HG02588 (cell line): ENCODE data around the gene ROR1.

Source experiments
- ATAC-seq: cut with Tn5 transposase; IDR thresholded peaks from one replicate; pipeline ENCODE4 v1.9.1; 2021; ENCODE audit warnings: mild to moderate bottlenecking, moderate library complexity; ENCODE audit not compliant: unreplicated experiment

Gene ROR1

DNA sequence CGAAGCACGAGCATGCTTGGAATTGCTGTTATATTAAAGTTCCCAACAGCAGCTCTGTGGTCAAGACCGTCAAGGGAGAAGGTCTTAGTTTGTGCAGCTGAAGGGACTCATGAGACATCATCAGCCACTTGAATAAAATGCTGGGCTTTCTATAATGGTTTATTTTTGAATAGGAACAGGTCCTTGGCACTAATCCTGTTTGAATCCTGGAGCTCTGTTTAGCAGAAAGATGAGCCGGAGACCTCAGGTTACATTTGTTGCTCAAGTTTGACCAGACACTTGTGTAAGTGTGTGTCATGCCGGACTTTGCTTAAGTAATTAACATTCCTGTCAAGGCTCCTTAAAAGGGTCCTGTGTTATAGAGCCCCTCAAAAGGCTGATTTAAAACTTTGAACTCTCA, 186.5 kb downstream of the ROR1 start:
- ATAC-seq: no peak

DNA sequence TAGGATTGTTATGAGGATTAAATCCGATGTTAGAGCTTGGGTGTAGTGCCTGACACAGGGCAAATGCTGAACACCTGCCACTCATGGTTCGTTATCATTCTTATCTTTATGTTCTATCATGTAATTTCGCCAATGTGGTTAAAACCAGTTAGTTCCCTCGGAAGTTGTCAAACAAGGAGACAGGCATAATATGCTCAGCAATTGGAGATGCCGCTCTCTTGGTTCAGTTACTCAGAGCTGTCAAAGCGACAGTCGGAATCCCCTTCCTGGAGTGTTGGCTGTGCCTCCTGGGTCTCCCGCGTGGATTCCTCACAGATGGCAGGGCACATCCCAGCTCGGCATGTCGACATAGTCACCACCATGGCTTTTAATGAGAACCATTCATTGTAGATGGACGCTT, 192.2 kb downstream of the ROR1 start:
- ATAC-seq: no peak

DNA sequence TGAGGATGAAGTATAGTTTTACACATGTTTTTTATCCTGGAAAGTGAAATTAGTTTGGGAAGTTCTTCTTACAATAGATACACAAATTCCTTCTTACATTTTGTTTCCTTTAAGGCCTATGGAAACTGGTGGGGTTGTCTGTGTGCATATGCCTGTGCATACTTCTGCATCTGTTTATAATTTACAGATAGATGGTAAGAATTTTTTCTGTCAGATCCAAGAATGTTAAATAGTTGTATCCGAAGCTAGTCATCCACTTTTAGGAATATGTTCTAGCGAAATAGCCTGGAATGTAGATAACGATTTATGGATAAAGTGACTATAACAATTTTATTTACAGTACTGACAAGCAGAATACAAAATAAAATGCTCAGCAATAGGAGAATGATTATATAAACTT, 194.1 kb downstream of the ROR1 start:
- no peak for ATAC-seq

DNA sequence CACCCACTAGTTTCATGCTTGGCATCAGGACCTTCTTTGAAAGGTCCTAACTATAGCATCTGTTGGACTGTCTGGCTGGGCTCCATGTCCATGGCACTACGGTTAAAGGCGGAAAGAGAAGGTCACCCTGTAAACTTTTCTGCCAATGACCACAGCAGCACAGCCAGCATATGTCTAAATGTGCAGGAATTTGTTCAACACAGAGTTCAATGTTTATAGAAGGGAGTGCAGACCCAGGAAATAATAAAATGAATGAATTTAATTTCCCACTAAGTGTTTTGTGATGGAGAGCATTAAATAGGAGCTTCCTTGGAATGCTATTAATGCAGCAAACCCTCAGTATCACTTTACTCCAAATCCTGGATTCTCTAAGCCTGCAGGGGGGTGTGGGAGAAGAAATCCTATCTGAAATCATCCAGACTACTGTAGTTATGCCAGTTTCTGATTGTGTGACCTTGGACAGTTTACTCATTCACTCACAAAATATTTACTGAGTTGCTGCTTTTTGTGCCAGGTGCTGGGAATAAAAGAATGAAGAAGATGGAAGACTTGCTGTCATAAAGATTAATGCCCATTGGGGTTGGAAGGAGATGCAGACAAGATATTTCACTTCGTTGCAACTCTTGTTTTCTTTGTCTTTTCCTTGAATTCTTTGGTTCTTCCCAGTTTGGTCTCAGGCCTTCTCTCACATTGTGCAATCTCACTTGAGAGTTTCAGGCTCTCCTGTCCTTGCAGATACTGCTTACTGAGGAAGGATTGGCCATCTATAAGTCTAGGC, 195.0 kb downstream of the ROR1 start:
- ATAC-seq: no peak

DNA sequence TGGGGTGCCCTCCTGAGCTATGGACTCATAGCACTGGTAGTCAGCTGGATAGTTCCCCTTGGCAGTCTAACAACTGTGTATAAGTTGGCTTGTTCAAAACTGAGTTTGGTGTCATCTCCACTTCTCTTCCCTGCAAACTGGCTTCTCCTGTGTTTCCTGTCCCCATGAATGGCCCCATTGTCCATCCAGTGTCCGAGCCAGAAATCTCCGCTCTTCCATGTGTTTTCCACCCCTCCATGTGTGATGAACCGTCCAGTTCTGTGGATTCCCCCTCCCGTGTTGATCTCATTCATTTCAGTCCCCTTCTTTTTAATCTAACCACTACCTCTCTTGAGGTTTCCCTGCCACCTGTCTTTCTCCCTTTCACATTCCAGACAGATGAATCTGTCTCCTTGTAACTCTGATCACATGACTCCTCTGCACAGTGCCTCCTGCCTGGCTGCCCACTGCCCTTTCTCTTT, 195.7 kb downstream of the ROR1 start:
- no peak for ATAC-seq

DNA sequence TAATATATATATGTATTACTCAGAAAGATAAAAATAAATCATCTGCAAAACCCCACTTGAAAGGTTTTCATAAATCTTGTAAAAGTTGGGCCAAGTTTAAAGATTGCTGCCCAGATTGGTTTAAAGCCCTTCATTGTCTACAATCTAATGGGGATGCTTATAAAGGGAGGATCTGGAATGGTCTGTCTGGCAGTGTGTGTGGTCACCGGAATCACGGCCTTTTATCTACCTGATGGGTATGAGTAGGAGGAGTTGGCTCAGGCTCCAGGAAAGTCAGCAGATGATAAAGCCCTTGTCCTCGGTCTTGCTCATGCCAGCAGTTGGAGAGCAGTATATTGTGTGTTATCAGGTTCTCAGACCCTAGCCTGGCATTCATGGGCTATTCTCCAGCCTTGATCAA, 197.7 kb downstream of the ROR1 start:
- no peak for ATAC-seq

DNA sequence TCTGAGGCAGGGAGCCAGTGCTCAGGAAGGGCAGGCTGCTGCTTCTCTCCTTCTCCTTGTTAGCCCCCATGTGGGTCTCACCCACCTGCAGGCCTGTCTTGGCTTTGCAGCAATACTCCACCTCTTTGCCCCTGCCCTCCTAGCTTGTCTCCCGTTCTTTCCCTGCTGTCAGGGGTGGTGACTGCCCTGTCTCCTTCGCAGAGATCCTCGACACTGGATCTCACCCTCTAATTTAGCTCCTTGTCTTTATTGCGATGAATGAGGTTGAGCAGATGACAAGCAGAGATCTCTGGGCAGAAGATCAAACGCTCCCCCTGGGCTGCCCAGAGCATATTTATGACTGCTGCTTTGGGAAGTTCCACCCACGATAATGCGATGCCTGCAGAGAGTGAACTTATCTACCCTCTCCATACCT, 199.2 kb downstream of the ROR1 start:
- ATAC-seq: no peak

DNA sequence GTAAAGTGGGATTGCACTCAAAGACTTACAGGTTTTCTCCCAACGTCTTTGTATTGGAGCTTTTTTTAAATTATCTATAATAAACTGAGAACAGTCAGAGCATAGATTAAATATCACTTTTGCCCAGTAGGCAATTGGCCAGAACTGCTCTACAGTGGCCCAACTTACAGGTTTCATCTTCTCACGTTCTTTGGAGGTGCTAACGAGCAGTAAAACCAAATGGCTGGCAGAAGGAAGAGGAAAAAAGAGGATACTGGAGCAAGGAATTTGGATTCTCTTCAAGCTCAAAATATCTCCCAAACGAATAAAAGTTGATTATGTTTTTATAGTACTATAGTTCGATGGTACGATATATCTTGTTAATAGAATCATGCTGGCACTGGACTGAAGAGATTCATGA, 201.1 kb downstream of the ROR1 start:
- no peak for ATAC-seq

DNA sequence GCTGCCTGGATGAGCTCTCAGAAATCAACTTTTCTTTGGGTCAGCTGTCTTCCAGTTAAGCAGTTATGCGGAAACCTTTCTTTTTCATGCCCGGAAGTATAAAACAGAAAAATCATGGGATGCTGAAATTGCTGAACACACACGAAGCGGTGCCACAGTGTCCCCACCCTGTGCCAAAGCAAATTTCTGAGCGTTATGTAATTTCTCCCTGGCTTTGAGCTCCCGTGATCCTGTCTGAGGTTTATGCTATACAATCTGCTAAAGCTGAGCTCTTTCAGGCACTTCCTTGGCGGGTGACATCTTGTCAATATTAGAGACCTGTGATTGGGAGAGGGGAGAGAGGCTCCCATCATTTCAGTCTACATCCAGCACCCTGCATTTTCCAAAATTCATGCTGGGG, 201.7 kb downstream of the ROR1 start:
- ATAC-seq: no peak

DNA sequence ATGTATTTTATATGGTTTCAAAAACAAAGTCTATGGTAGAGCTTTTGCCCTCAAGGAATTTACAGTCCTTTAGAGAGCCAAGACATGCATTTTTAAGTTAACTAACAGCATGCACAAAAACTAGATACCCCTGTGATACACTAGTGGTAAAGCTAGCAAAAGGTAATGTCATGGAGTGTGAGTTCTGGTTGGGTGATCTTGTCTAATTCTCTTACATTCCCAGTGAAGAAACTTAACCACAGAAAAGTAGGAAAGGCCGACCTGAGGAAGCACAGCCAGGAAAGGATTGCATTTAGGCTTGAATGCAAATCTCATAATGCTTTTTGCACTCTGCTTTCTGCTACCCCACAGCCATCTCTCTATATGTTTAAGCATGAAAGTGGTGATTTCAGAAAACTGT, 202.2 kb downstream of the ROR1 start:
- ATAC-seq: no peak

DNA sequence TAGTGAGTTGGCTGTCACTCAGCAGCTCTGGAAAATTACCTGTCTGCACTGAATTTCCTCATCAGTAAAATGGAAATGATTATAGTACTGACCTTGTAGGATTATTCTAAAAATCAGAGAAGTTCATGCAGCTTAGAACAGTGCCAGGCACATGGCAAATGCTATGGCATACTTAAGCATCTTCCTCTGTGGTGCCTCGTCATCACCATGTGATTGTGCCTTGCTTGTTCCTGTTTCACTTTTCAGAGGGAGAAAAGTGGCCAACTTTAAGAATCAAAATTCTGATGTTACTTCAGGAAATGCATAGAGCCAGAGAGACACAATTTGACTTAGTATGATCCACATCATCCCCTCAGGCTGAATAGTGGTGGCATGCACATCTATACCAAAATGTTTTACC, 203.6 kb downstream of the ROR1 start:
- no peak for ATAC-seq

DNA sequence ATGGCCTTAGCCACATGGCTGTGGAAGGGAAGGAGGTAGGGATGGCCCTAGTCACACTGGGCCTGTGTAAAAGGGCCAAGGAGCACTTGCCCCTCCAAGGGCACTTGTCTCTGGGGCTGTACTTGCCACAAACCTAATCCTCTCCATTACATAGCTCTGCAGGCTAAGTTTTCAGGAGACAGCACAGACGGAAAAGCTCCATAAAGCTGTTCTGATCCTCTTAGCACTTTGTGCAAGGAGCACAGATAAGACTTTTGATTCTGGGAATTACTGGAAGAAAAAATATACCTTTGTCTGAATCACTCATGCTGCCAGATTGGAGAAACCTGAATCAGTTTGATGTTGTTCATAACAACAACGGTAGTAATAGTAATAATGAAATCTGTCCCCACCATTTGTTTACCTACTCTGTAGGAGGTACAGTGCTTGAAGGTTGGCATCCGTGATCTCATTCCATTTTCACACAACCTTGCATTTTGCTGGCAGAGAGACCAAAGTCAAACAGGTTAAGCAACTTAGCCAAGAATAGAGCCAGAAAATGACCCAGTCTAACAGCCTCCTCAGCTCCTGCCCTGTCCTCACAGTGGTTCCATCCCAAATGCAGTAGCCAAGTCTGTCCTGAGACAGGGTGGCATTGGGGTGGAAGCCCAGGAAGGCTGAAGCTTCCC, 207.1 kb downstream of the ROR1 start:
- ATAC-seq: no peak

DNA sequence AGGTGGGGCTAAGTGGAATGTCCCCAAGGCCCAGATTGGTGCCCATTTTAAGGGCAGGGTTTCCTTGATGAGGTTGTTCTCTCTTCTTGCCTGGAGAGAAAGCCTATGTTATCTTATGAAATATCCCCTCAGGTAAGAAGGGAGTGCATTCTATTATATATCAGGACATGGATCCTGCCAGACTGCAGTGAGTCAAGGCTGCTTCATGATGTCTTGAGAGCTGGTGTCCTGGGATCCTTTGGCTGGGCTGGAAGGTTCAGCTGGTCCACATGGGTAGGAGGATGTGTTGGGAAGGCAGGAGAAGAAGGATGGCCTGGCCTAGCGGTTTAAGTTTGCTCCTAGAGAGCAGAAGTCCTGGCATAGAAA, 207.6 kb downstream of the ROR1 start:
- ATAC-seq: no peak

DNA sequence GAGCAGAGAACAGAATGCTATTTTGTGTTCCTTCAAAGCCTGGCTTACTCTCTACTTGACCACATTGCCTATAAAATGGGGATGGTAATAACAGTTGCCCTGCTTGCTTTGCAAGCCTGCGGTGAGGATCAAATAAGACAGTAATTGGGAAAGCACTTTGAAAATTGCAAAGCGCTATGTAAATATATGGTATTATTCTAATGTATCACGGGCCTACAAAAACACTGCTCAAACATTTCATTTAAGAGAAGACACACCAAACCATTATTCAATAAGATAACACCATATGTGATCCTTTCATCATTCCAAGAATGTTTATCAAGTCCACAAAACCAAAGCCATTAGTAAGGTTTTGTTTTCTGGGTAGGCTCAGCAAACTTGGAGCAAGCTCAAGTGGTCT, 208.4 kb downstream of the ROR1 start:
- no peak for ATAC-seq

DNA sequence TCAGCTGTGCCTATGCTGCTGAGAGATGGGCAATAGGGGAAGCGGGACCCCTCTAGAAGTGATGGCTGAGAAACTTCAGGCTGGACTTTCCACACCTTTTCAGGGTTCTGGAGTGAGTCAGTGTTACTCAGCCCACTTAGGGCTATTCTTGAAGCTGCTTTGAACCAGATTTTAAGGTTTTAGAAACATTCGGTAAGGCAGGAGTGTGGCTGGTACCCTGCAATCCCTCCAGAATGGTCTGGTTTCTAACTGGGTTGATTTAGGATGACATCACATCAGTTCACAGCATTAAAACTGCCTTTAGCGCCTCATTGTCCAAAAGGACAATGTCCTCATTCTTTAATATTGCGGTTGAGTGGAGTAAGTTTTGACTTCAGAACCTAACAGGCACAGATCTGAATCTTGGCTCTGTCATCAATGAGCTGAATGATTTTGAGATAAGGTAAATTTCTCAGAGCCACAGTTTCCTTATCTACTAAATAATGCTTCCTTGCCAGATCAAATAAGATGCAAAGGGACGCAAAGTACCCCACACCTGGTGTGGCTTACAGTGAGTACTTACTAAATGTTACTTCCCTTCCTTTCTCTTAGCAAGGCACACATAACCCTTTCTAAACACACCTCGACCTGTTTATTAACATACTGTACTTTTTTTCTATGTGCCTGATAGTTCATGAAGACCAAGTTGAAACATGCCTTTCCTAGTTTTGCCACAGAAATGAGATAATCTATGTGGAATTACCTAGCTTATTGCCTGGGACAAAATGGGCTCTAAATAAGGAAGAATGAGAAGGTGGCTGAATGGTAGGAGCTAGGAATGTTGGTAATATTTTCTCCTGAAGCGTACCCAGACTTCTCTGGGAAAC, 209.8 kb downstream of the ROR1 start:
- no peak for ATAC-seq

DNA sequence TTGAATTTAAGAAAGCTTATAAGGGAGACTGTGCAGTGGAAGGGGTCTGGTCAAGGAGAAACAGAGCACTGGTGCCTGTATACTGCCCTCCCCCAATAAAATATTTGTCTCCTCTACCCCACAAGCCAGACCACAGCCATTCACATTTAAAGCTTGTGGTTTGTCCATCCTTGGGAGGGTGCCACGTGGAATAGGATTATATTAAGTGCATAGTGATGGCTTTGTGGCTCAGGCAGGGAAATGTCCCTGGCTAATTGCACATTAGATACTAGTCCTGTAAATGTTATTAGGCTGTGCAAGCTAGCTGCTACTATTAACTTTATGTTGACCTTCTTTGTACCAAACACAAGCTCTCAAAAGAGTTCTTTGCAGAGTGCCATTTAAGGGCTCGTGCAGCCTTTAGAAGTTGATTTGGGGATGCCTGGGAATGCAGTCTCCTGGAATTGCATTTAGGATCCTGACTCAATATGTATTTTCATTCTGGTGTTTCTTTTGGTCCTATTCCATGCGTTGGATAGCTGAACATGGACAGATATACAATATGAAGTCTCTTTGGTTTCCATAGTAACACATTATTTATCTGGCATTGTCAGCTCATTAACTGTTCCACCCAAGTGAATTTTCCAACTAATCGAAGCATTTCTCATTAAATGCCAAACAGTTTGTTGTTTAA, 210.6 kb downstream of the ROR1 start:
- ATAC-seq: no peak

DNA sequence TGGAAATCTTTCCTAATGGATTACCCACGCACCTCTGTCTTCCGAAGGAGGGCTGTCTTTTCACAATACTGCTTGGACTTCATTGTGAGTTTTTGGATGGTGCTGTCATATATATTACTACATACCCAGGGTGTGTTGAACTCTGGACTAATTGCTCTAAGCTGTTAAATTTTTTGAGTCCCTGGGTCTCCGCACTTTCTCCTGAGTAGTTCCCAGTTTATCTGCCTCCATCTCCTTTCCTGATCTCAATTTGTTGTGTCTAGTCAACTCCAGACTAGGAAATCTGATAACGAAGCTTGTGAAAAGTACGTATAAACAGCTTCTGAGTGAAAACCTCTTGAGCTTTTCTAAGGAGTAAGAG, 211.1 kb downstream of the ROR1 start:
- no peak for ATAC-seq

DNA sequence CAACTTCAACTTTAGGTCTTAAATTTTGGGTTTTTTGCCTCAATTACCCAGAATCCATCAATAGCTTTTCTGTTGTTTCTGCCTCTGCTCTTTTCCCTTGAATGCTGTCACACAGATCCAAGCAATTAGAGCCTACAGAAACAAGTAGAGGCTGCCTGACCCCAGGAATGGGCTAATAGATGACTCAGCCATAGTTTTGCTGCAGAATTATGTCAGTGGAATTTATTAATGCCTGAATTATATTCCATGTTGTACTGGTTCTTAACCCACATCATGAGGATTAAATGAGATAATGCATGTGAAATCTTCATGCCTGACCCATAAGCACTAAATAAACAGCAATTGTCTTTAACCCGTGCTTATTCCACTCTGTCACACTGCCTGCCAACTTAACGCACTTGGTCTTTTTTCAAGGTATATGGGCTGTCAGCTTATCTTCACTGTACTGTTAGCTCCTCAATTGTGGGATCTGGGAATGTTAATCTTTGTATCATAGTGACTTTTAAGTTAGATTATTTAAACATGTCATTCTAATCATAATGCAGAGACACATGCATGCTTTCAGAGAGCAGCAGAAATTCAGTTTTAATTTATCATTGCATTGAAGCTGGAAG, 213.3 kb downstream of the ROR1 start:
- no peak for ATAC-seq

DNA sequence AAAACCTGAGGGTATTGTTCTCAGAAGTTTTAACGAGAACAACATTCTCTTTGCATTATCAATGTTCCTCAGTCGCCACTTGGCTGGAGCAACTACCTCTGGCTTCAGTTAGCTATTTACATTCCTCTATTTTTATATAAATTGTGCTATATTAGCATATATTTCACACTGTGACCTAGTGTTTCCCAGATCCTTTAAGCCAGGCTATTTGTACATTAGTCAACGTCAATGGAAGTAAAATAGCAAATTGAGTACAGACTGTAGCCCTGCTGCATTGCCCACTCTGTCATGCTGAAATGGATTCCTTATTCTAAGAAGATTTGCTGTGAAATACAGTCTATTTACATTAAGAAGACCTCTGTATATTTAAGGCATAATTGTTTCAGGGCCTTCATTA, 213.8 kb downstream of the ROR1 start:
- ATAC-seq: no peak

DNA sequence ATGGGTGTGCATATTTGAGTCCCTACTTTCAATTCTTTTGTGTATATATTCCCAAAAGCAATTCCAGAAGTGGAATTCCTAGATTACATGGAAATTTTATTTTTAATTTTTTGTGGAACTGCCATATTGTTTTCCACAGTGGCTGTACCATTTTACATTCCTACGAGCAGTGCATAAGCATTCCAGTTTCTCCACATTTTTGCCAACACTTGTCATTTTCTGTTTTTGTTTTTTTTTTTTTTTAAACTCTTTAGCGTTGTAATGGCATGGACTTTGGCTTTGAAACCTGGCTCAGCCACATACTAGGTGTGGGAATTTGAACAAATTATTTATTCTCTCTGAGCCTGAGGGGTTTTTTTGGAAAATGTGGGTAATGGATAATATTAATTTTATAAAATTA, 215.1 kb downstream of the ROR1 start:
- ATAC-seq: no peak

DNA sequence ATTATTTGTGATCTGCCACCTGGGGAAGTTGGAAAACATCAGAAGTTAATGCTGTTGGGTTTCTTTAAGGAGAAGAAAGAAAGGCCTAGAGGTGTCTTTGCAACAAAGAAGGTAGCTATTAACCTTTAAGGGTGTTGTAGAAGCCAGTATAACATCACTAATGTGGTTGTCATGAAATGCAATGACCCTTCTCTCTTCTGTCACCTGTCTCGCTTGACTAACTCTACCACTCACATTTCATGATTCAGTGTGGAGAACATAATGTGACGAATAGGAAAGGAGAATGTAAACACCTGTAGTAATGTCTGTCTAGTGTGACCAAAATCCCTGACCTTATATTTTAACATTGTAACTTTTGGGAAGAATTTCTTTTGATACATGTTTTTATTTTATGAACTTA, 217.9 kb downstream of the ROR1 start:
- ATAC-seq: no peak
